ENCODE data around the gene CCDC169. TPM values are rescaled to one million over a fixed set of nuclear protein-coding genes. Genes with fewer than 3 reads are reported as not detected.

CCDC169 gene
- total and polyA plus RNA-seq, 2 donors (not counting 1 experiment from before 2014, with no cell fraction given), result 0.07 TPM; not detected in 1

GRCh38 chr13:36293497-36293896 lies 4.1 kb downstream of the CCDC169 start:
- H3K4me1 ChIP-seq (ENCODE audit: control insufficient read depth in 2 of 2, insufficient read depth in 2 of 2, low read length in 2 of 2), result peaks cover 5 to 13% of the 10 kb centered on the region in 2 donors
- H3K27ac ChIP-seq (ENCODE audit: low read length in 2 of 2), result no peak overlapping the region
- no peaks in the 10 kb centered on the region for H3K79me2 ChIP-seq (ENCODE audit: control insufficient read depth, insufficient read depth, low read length)
- H3K36me3 ChIP-seq (replicated peaks in 1 of 2; ENCODE audit: control extremely low read depth in 1 of 2, control insufficient read depth in 1 of 2, extremely low read depth in 1 of 2, insufficient read depth in 2 of 2, low read length in 1 of 2), result no peaks in the 10 kb centered on the region
- no peak overlapping the region for H3K4me2 ChIP-seq (replicated peaks; ENCODE audit: low read depth, low read length, poor library complexity, severe bottlenecking)
- peaks cover 0 to 10% (median 8%) of the 10 kb centered on the region in 4 experiments for H3K27me3 ChIP-seq (replicated peaks in 1 of 4; ENCODE audit: control extremely low read depth in 1 of 4, control insufficient read depth in 3 of 4, insufficient read depth in 4 of 4, low read length in 3 of 4)
- ChIA-PET POLR2A (no interaction called here), CTCF (interaction anchor here (1.8 kb wide), 1 partner anchor 9 kb away, joined by 4 read pairs; no protein-coding TSS in a partner anchor)
- no peak overlapping the region for H2AFZ ChIP-seq (ENCODE audit: insufficient read depth, low read depth, low read length, poor library complexity, severe bottlenecking)
- H3K9ac ChIP-seq (ENCODE audit: low read length), result no peak overlapping the region
- no peak for TF ChIP-seq CTCF (IDR thresholded peaks at IDR 0.05)
- H3K4me1 Mint-ChIP-seq, result peaks cover 16% of the 10 kb centered on the region
- H3K27me3 Mint-ChIP-seq, result peaks cover 16% of the 10 kb centered on the region
- H3K9me3 Mint-ChIP-seq (ENCODE audit: insufficient read depth), result no peaks in the 10 kb centered on the region
- DNase-seq (no peak), ATAC-seq (ENCODE audit: low read depth) (no peak)
- H3K27ac Mint-ChIP-seq, result no peak overlapping the region
- H4K20me1 ChIP-seq (ENCODE audit: control insufficient read depth, insufficient read depth, low read length, poor library complexity, severe bottlenecking), result no peaks in the 10 kb centered on the region
- no peak overlapping the region for H3K4me3 ChIP-seq (ENCODE audit: control extremely low read depth in 1 of 5, extremely low read depth in 1 of 5, insufficient read depth in 1 of 5, low read depth in 2 of 5, low read length in 4 of 5)
- 100% methylated on average over 1 of the region's 1 CpG for WGBS (ENCODE audit: insufficient coverage)
- peaks cover 0 to 7% (median 0%) of the 10 kb centered on the region in 3 donors for H3K9me3 ChIP-seq (ENCODE audit: control extremely low read depth in 1 of 3, control insufficient read depth in 2 of 3, insufficient read depth in 1 of 3, low read length in 2 of 3)
- no peak overlapping the region for H3K4me3 Mint-ChIP-seq
- intact Hi-C loops (cut with micrococcal nuclease), result no loop called here

- ChIA-PET CTCF (no interaction called here), POLR2A (no interaction called here)
- H2AFZ ChIP-seq (ENCODE audit: insufficient read depth, low read depth, low read length, poor library complexity, severe bottlenecking), result no peak overlapping the region
- H3K4me3 ChIP-seq (ENCODE audit: control extremely low read depth in 1 of 5, extremely low read depth in 1 of 5, insufficient read depth in 1 of 5, low read depth in 2 of 5, low read length in 4 of 5), result no peak overlapping the region
- H3K9me3 ChIP-seq (ENCODE audit: control extremely low read depth in 1 of 3, control insufficient read depth in 2 of 3, insufficient read depth in 1 of 3, low read length in 2 of 3), result peaks cover 0 to 4% (median 0%) of the 10 kb centered on the region in 3 donors
- no peak overlapping the region for H3K4me2 ChIP-seq (replicated peaks; ENCODE audit: low read depth, low read length, poor library complexity, severe bottlenecking)
- no peaks in the 10 kb centered on the region for H3K9me3 Mint-ChIP-seq (ENCODE audit: insufficient read depth)
- H4K20me1 ChIP-seq (ENCODE audit: control insufficient read depth, insufficient read depth, low read length, poor library complexity, severe bottlenecking), result no peaks in the 10 kb centered on the region
- TF ChIP-seq EZH2 (IDR thresholded peaks at IDR 0.05; ENCODE audit: borderline replicate concordance, insufficient read depth, low read depth, low read length, poor library complexity, severe bottlenecking), result no peak
- no peak for TF ChIP-seq CTCF (IDR thresholded peaks at IDR 0.05)
- intact Hi-C loops (cut with micrococcal nuclease), result no loop called here
- no peak overlapping the region for H3K9ac ChIP-seq (ENCODE audit: low read length)
- H3K79me2 ChIP-seq (ENCODE audit: control insufficient read depth, insufficient read depth, low read length), result no peaks in the 10 kb centered on the region
- no peaks in the 10 kb centered on the region for H3K36me3 ChIP-seq (replicated peaks in 1 of 2; ENCODE audit: control extremely low read depth in 1 of 2, control insufficient read depth in 1 of 2, extremely low read depth in 1 of 2, insufficient read depth in 2 of 2, low read length in 1 of 2)
- H3K27ac ChIP-seq (ENCODE audit: low read length in 2 of 2), result no peak overlapping the region
- no peaks in the 10 kb centered on the region for H3K27me3 ChIP-seq (replicated peaks in 1 of 4; ENCODE audit: control extremely low read depth in 1 of 4, control insufficient read depth in 3 of 4, insufficient read depth in 4 of 4, low read length in 3 of 4)
- H3K27ac Mint-ChIP-seq, result no peak overlapping the region
- no peaks in the 10 kb centered on the region for H3K4me1 ChIP-seq (ENCODE audit: control insufficient read depth in 2 of 2, insufficient read depth in 2 of 2, low read length in 2 of 2)
- no peak for ATAC-seq (ENCODE audit: low read depth)
- H3K27me3 Mint-ChIP-seq, result no peaks in the 10 kb centered on the region
- H3K4me1 Mint-ChIP-seq, result no peaks in the 10 kb centered on the region
- no peak overlapping the region for H3K4me3 Mint-ChIP-seq
- DNase-seq, result no peak
Observed at GRCh38 chr13:36288794-36289391, 8.7 kb downstream of the CCDC169 start.

Data from B cell (primary cell).